GM12878 (cell line): ENCODE data around the gene RASGEF1B. TPM values are rescaled to one million over a fixed set of nuclear protein-coding genes. Genes with fewer than 3 reads are reported as not detected.

ENCODE experiments used
- ATAC-seq: fragments of 200-7000 bp; cut with Tn5 transposase; 3 replicates; pipeline ENCODE4 v1.9.1; 2020; ENCODE audit warnings: mild to moderate bottlenecking, moderate library complexity
- BruUV-seq: library from RNA; stranded (reverse); fragments of 400-500 nt; replicated peaks from 2 replicates; lab custom pipeline; 2021; lab: Mats Ljungman, UMichigan
- CTCF ChIA-PET: fragments of 300-600 bp; sonication (Branson Sonifier 250); formaldehyde crosslinking; extraction: SDS; loops from one replicate; lab custom pipeline; 2021; ENCODE audit warnings: inconsistent platforms; lab: Yijun Ruan, JAX
- POLR2A ChIA-PET: fragments of 350-600 bp; formaldehyde crosslinking; extraction: SDS; loops from one replicate; lab custom pipeline; 2021; ENCODE audit warnings: inconsistent platforms; lab: Charles Lee
- RAD21 ChIA-PET: fragments of 300-600 bp; sonication (Branson Sonifier 250); formaldehyde crosslinking; loops from one replicate; lab custom pipeline; 2023; ENCODE audit warnings: antibody characterized with exemption; ENCODE audit not compliant: unreplicated experiment; lab: Charles Lee
- SMC1A ChIA-PET: fragments of 300-600 bp; sonication (Branson Sonifier 250); formaldehyde crosslinking; loops from one replicate; lab custom pipeline; 2023; ENCODE audit not compliant: unreplicated experiment, uncharacterized antibody; lab: Charles Lee
- DNase-seq: peaks from one replicate; pipeline ENCODE4 v3.0.0-alpha.2; 2011; ENCODE audit warnings: low read depth, low spot score
- FAIRE-seq: peaks from 3 replicates; lab custom pipeline; 2011; peaks lifted over from hg19 to GRCh38; lab: Jason Lieb, UNC
- H2AFZ ChIP-seq: 2 replicates; pipeline ENCODE4 v1.6.0; 2011; ENCODE audit warnings: low read depth, low read length, control low read depth; ENCODE audit not compliant: control insufficient read depth
- H3K27ac ChIP-seq: 2 replicates; pipeline ENCODE4 v1.5.1; 2011; ENCODE audit warnings: control low read depth; ENCODE audit not compliant: control insufficient read depth, insufficient read depth
- H3K27me3 ChIP-seq, 2 experiments: replicated peaks in 1 of 2; 2 replicates each; pipeline versions ENCODE4 v1.6.0 to v1.6.1; 2011; ENCODE audit warnings: low read length in 1 of 2; ENCODE audit not compliant: control insufficient read depth in 2 of 2, insufficient read depth in 2 of 2
- H3K36me3 ChIP-seq, 2 experiments: 2 replicates each; pipeline ENCODE4 v1.5.1; 2011; ENCODE audit warnings: low read length in 1 of 2; ENCODE audit not compliant: control insufficient read depth in 2 of 2, insufficient read depth in 2 of 2
- H3K4me1 ChIP-seq: 2 replicates; pipeline ENCODE4 v1.6.1; 2011; ENCODE audit warnings: mild to moderate bottlenecking, low read length, moderate library complexity, mixed read lengths; ENCODE audit not compliant: control insufficient read depth, insufficient read depth
- H3K4me2 ChIP-seq: 2 replicates; pipeline ENCODE4 v1.6.0; 2011; ENCODE audit warnings: control low read depth; ENCODE audit not compliant: control insufficient read depth, insufficient read depth
- H3K4me3 ChIP-seq: fragments of 200-600 bp; sonication (generic); 2 replicates; pipeline ENCODE4 v1.5.1; 2016
- H3K79me2 ChIP-seq: 2 replicates; pipeline ENCODE4 v1.6.0; 2011; ENCODE audit warnings: low read length; ENCODE audit not compliant: control insufficient read depth, insufficient read depth
- H3K9ac ChIP-seq: 2 replicates; pipeline ENCODE4 v1.8.0; 2011; ENCODE audit warnings: low read length, control low read depth, mixed read lengths; ENCODE audit not compliant: control insufficient read depth, insufficient read depth
- H3K9me3 ChIP-seq: replicated peaks from 3 replicates; pipeline ENCODE4 v1.5.1; 2011; ENCODE audit warnings: mild to moderate bottlenecking, low read length; ENCODE audit not compliant: control insufficient read depth, insufficient read depth
- H4K20me1 ChIP-seq: 2 replicates; pipeline ENCODE4 v1.6.0; 2011; ENCODE audit not compliant: control insufficient read depth, insufficient read depth
- CTCF ChIP-seq, 3 experiments: IDR thresholded peaks in 2 of 3; conservative IDR thresholded peaks in 1 of 3; 2 replicates each; pipeline ENCODE4 v1.5.1; 2011; ENCODE audit warnings: low read depth in 3 of 3, low read length in 3 of 3, mild to moderate bottlenecking in 3 of 3, control low read depth in 2 of 3, moderate library complexity in 2 of 3, inconsistent platforms in 1 of 3, mixed read lengths in 1 of 3; ENCODE audit not compliant: control insufficient read depth in 2 of 3, insufficient read depth in 1 of 3; ENCODE audit errors: extremely low read depth in 1 of 3
- ELK1 ChIP-seq: IDR thresholded peaks from 2 replicates; pipeline ENCODE4 v1.6.1; 2012; ENCODE audit warnings: low read depth, low read length, improper control_type of control experiment
- GATAD2B ChIP-seq: fragments of 450-650 bp; conservative IDR thresholded peaks from 2 replicates; pipeline ENCODE4 v1.6.1; 2017; ENCODE audit warnings: low read depth, mild to moderate bottlenecking, moderate library complexity
- HDAC2 ChIP-seq: fragments of 200-600 bp; sonication (generic); IDR thresholded peaks from 2 replicates; pipeline ENCODE4 v1.6.1; 2017
- PAX8 ChIP-seq: fragments of 450-650 bp; IDR thresholded peaks from 2 replicates; pipeline ENCODE4 v1.6.1; 2017; ENCODE audit warnings: mild to moderate bottlenecking, moderate library complexity
- PML ChIP-seq: IDR thresholded peaks from 2 replicates; pipeline ENCODE4 v1.6.1; 2012; ENCODE audit warnings: low read length, inconsistent platforms
- POU2F2 ChIP-seq: IDR thresholded peaks from 3 replicates; pipeline ENCODE4 v1.6.1; 2011; ENCODE audit warnings: low read depth, mild to moderate bottlenecking, low read length, borderline replicate concordance
- RAD51 ChIP-seq: fragments of 450-650 bp; IDR thresholded peaks from 2 replicates; pipeline ENCODE4 v1.6.1; 2016; ENCODE audit warnings: moderate library complexity, mild to moderate bottlenecking, inconsistent platforms
- WRNIP1 ChIP-seq: IDR thresholded peaks from 2 replicates; pipeline ENCODE4 v1.6.1; 2011; ENCODE audit warnings: low read depth, low read length, improper control_type of control experiment, borderline replicate concordance
- ZBTB40 ChIP-seq: fragments of 450-650 bp; IDR thresholded peaks from 2 replicates; pipeline ENCODE4 v1.6.1; 2016; ENCODE audit warnings: mild to moderate bottlenecking, moderate library complexity, borderline replicate concordance
- ZZZ3 ChIP-seq: IDR thresholded peaks from 2 replicates; pipeline ENCODE4 v1.6.1; 2011; ENCODE audit warnings: low read depth; ENCODE audit not compliant: control insufficient read depth, insufficient read length
- WGBS: methylation state at CpG from one replicate; pipeline ENCODE4 v1.1.6; 2016; ENCODE audit warnings: low lambda C conversion rate; ENCODE audit not compliant: insufficient replicate concordance, insufficient coverage; ENCODE audit errors: missing lambda C conversion rate; 5-methylcytosine and 5-hydroxymethylcytosine counted together
- in situ Hi-C: fragments of 300-500 bp; cut with MboI; formaldehyde crosslinking; loops from 9 replicates; pipeline ENCODE4 v1.14.3; 2018; ENCODE audit warnings: mixed read lengths
- intact Hi-C: fragments of 100-400 bp; cut with micrococcal nuclease; formaldehyde crosslinking; loops from one replicate; pipeline ENCODE4 v1.14.2; 2022; ENCODE audit not compliant: unreplicated experiment
- polyA plus RNA-seq, 11 experiments: library from polyadenylated mRNA; depleted of rRNA in 4 of 11; unstranded in 6 of 11; stranded (reverse) in 5 of 11; fragments of >200 nt; fragmentation: Nextera tagmentation in 4 of 11; fragmentation: Illumina TruSeq in 1 of 11; extraction: Ambion mirVana in 4 of 11; extraction: Trizol in 1 of 11; gene quantifications; 1 replicate in 1 of 11; 2 replicates in 10 of 11; pipeline versions ENCODE4 v1.2.1 to v1.2.3, GENCODE V29; 2011 to 2016; ENCODE audit warnings: inconsistent platforms in 2 of 11, missing spikeins in 2 of 11, low read depth in 1 of 11
- total RNA-seq, 4 experiments: library from RNA; depleted of rRNA in 3 of 4; stranded (reverse); fragments of >200 nt in 3 of 4; fragmentation: Illumina TruSeq in 1 of 4; extraction: Trizol in 1 of 4; gene quantifications; 2 replicates each; pipeline versions ENCODE4 v1.2.1 to v1.2.3, GENCODE V29; 2013 to 2021

Gene RASGEF1B
- total and polyA plus RNA-seq, 10 of the 15 experiments (the other 5 are each of a cell fraction or from before 2014, with no cell fraction given), result 0.03 to 0.24 (median 0.10) TPM; not detected in 2

- Histone ChIP-seq H3K4me1 (no peaks in the 10 kb centered on the region), H3K36me3 (no peaks in the 10 kb centered on the region), H3K4me3 (no peak overlapping the region), H3K9ac (no peak overlapping the region), H4K20me1 (no peaks in the 10 kb centered on the region), H3K27ac (no peak overlapping the region), H3K4me2 (no peak overlapping the region), H3K27me3 (no peaks in the 10 kb centered on the region; a peak in 1 of 4 replicates), H2AFZ (no peak overlapping the region), H3K79me2 (no peaks in the 10 kb centered on the region), H3K9me3 (no peaks in the 10 kb centered on the region)
- intact Hi-C loops, result no loop called here
- SMC1A ChIA-PET, result no interaction called here
- DNase-seq, result no peak
- RAD21 ChIA-PET, result no interaction called here
- CTCF ChIA-PET, result interaction anchor here (2.7 kb wide), 1 partner anchor 10 kb away, joined by 12 read pairs; no protein-coding TSS in a partner anchor
- in situ Hi-C loops, result no loop called here
- TF ChIP-seq CTCF (IDR thresholded peaks at IDR 0.05 in 2 of 3, conservative IDR thresholded peaks at IDR 0.05 in 1 of 3; ENCODE audit: control insufficient read depth in 2 of 3, extremely low read depth in 1 of 3, insufficient read depth in 1 of 3, low read depth in 3 of 3, low read length in 3 of 3) (no peak), GATAD2B (no peak), ZZZ3 (no peak), PAX8 (no peak)
- ATAC-seq, result no peak
- no TSS peak for BruUV-seq
- no peak for FAIRE-seq
- POLR2A ChIA-PET, result no interaction called here
- 17% methylated on average over 3 of the region's 3 CpGs for WGBS
Observed at GRCh38 chr4:81457345-81457744, 14.4 kb downstream of the RASGEF1B start.

- H3K4me2 ChIP-seq, result no peak overlapping the region
- H3K27me3 ChIP-seq, result no peaks in the 10 kb centered on the region
- SMC1A ChIA-PET, result no interaction called here
- in situ Hi-C loops, result no loop called here
- CTCF ChIA-PET, result interaction anchor here (0.8 to 1.5 kb wide), 2 partner anchors 12 to 388 kb away, joined by 3 to 4 read pairs; no protein-coding TSS in a partner anchor
- FAIRE-seq (no peak), DNase-seq (no peak), ATAC-seq (no peak)
- RAD21 ChIA-PET, result no interaction called here
- WGBS, result 23% methylated on average over 2 of the region's 2 CpGs
- H3K79me2 ChIP-seq, result no peaks in the 10 kb centered on the region
- H4K20me1 ChIP-seq, result no peaks in the 10 kb centered on the region
- intact Hi-C loops, result no loop called here
- no peaks in the 10 kb centered on the region for H3K36me3 ChIP-seq
- POLR2A ChIA-PET, result no interaction called here
- H3K9ac ChIP-seq, result no peak overlapping the region
- BruUV-seq, result no TSS peak
- no peak overlapping the region for H2AFZ ChIP-seq
- H3K4me1 ChIP-seq, result no peaks in the 10 kb centered on the region
- H3K27ac ChIP-seq, result no peak overlapping the region
- H3K9me3 ChIP-seq, result no peaks in the 10 kb centered on the region
- H3K4me3 ChIP-seq, result no peak overlapping the region
- TF ChIP-seq ELK1 (no peak), ZBTB40 (no peak), HDAC2 (no peak), RAD51 (no peak), POU2F2 (no peak), WRNIP1 (no peak), PML (no peak)
Observed at GRCh38 chr4:81455897-81456296, 15.8 kb downstream of the RASGEF1B start.
